Subcutaneous adipose tissue (tissue), 4 donors: Measurements from ENCODE around the gene TMEM108. TPM values are rescaled to one million over a fixed set of nuclear protein-coding genes. Genes with fewer than 3 reads are reported as not detected.

Source experiments
- CTCF ChIP-seq: fragments of 450-650 bp; IDR thresholded peaks from one replicate; pipeline ENCODE4 v1.5.1; 2016; ENCODE audit warnings: low read depth, mild to moderate bottlenecking, control low read depth, antibody characterized with exemption, moderate library complexity
- total RNA-seq, 4 donors: library from RNA; depleted of rRNA; stranded (reverse); fragments of >200 nt; gene quantifications; one replicate each; pipeline ENCODE4 v1.1.0, GENCODE V29; 2016

Gene TMEM108
- total RNA-seq: 1 to 10 TPM in 1 of 4 donors, under 1 TPM in 2, not detected in 1; 0.66 to 1.0 (median 0.75) TPM

- TF ChIP-seq CTCF: no peak
These were observed at the start of gene TMEM108 for GRCh38 chr3:133038089-133038730. Gene TMEM108 (plus strand): TSS chr3:133038391.

GRCh38 chr3:132995971-132996370 lies 42.2 kb upstream of the TMEM108 start:
- TF ChIP-seq CTCF: no peak

- TF ChIP-seq CTCF: no peak
These were observed 40.6 kb upstream of the TMEM108 start for GRCh38 chr3:132997404-132998185.

GRCh38 chr3:133007601-133008000 lies 30.6 kb upstream of the TMEM108 start:
- TF ChIP-seq CTCF: no peak

- TF ChIP-seq CTCF: no peak
These were observed 23.9 kb upstream of the TMEM108 start for GRCh38 chr3:133014325-133014724.

- TF ChIP-seq CTCF: no peak
These were observed 21.3 kb upstream of the TMEM108 start for GRCh38 chr3:133016838-133017309.

- no peak for TF ChIP-seq CTCF
These were observed 19.3 kb upstream of the TMEM108 start for GRCh38 chr3:133018921-133019320.
